GM06990 (cell line): Measurements from ENCODE around the gene FOXR1.

Experiments used
- DNase-seq: peaks from one replicate; pipeline ENCODE4 v3.0.0-alpha.2; 2011; ENCODE audit not compliant: insufficient read length; ENCODE audit errors: extremely low read depth
- H3K27me3 ChIP-seq: replicated peaks from 2 replicates; pipeline ENCODE4 v1.6.0; 2011; ENCODE audit warnings: low read length; ENCODE audit not compliant: control insufficient read depth, insufficient read depth
- H3K36me3 ChIP-seq: 2 replicates; pipeline ENCODE4 v1.5.1; 2011; ENCODE audit warnings: low read length; ENCODE audit not compliant: control insufficient read depth, insufficient read depth
- H3K4me3 ChIP-seq: replicated peaks from 2 replicates; pipeline ENCODE4 v1.5.1; 2011; ENCODE audit warnings: low read depth, mild to moderate bottlenecking, control low read depth, low read length
- TF ChIP-seq, protein P1 (sequence below): IDR thresholded peaks from 2 replicates; pipeline ENCODE4 v1.5.1; 2011; ENCODE audit warnings: low read length, control low read depth, mild to moderate bottlenecking, inconsistent platforms; ENCODE audit not compliant: insufficient read depth, poor library complexity, severe bottlenecking

Gene FOXR1

DNA sequence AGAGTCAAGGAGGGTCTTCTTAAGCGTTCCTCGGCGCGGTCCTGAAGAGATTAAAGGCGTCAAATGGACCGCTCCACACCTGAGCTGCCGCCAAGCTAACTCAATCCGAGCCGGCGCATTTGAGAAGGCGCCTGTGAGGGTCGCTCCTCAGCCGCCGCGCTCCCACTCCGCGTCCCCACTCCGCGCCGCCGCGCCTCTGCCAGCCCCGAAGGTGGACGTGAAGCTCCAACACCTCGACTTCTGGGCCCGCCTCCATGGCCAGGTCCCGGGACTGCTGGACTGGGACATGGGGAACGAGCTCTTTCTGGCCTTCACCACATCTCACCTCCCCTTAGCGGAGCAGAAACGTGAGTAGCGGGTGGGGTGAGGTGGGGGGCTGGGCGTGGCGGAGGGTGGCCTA is at the start of gene FOXR1:
Gene FOXR1, plus strand, starts transcription at position 116 of the 400 bp plus-strand sequence. Its CDS starts 171 bp downstream, at position 287.
- Histone ChIP-seq H3K36me3 (no peaks in the 10 kb centered on the region), H3K4me3 (no peak within 1 kb of the TSS), H3K27me3 (no peaks in the 10 kb centered on the region)
- no peak for DNase-seq
- TF ChIP-seq, protein P1, sequence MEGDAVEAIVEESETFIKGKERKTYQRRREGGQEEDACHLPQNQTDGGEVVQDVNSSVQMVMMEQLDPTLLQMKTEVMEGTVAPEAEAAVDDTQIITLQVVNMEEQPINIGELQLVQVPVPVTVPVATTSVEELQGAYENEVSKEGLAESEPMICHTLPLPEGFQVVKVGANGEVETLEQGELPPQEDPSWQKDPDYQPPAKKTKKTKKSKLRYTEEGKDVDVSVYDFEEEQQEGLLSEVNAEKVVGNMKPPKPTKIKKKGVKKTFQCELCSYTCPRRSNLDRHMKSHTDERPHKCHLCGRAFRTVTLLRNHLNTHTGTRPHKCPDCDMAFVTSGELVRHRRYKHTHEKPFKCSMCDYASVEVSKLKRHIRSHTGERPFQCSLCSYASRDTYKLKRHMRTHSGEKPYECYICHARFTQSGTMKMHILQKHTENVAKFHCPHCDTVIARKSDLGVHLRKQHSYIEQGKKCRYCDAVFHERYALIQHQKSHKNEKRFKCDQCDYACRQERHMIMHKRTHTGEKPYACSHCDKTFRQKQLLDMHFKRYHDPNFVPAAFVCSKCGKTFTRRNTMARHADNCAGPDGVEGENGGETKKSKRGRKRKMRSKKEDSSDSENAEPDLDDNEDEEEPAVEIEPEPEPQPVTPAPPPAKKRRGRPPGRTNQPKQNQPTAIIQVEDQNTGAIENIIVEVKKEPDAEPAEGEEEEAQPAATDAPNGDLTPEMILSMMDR = no peak

DNA sequence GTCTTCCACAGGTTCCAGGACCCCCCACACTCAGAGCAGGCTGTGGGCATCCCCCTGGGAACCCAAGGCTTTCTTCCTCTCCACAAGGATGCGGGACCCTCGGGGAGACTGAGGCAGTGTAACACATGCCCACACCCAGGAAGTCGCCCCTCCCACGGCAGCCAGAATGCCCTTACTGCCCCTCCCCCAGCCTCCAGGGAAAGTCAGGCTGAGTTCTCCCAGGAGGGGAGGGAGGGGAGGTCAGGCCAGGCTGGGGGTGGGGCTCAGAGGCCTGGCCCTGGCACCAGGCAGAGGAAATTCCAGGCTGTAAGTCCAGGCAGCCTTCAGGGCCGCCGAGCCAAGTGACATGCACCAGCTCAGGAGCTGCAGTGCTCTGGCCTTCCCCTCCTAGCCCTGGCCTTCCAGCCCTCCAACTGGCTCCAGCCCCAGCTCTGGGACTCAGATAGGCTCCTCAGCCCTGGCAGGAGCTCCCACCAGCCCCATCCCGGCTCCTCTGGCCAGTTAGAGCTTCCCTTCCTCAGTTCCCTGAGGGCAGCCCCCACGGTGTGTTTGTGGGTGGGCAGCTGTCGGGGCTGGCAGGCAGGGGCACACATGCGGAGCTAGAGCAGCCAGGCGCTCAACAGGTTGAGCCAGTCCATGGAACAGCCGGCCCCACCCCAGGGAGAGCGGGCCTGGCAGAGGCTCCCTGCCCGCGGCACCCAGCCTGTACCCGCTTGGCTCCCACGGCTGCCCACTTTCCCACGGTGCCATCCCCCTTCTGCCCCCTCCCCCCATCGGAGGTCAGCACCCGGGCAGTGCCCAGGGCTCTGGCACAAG is 49.4 kb upstream of the FOXR1 start:
- Histone ChIP-seq H3K4me3 (no peak overlapping the region), H3K27me3 (no peaks in the 10 kb centered on the region), H3K36me3 (peaks cover 2% of the 10 kb centered on the region; the same call in 1 of the 2 replicates)
- DNase-seq = no peak
- TF ChIP-seq, protein P1 = no peak

- TF ChIP-seq, protein P1 = no peak
- Histone ChIP-seq H3K27me3 (no peaks in the 10 kb centered on the region), H3K4me3 (no peak overlapping the region; the same call in 1 of the 2 replicates), H3K36me3 (peaks cover 2% of the 10 kb centered on the region; the same call in 1 of the 2 replicates)
- no peak for DNase-seq
These were observed 48.6 kb upstream of the FOXR1 start for GRCh38 chr11:118922745-118923627.

DNA sequence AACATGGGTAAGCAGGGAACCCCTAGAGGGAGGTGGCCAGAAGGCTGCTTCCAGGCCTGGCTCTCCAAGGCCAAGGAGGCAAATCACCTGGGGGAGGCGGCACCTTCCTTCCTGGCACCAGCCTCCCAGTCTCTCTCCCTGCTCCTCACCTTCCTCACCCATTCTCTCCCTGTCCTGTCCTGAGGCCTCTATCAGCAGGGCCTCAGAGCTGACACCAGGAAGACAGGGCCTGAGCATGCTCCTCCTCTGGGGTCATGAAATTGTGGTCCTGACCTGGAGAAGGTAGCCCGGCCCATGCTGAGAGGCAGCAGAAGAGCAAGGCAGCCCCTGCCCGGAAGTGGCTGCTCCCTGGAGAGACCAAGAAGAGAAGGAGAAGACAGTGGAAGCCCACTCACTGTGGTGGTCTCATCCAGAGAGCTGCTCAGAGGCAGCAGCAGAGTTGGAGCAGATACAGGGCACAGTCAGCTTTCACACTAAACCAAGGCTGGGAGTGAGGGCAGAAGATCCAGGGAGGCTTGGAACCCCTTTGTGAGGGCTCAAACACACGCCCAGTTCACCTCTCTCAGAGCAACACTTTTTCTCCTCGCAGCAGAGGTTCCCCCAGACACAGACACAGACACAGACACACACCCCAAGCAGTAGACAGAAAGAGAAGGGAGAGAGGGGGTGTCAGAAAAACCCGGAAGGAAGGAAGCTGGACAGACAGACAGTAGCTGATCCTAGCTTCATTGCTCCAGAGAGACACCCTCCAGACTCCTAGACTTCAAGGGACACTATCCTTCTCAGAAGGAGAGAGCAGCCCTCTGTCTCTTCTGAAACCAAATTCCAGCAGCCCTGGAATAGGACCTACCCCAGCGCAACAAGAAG is 47.6 kb upstream of the FOXR1 start:
- Histone ChIP-seq H3K4me3 (peak overlapping the region; percentile 85), H3K36me3 (no peaks in the 10 kb centered on the region), H3K27me3 (no peaks in the 10 kb centered on the region)
- TF ChIP-seq, protein P1 = no peak
- DNase-seq = no peak
